Ureter (tissue), 1 donor: ENCODE data around the gene TSPAN1. TPM values are rescaled to one million over a fixed set of nuclear protein-coding genes. Genes with fewer than 3 reads are reported as not detected.

ENCODE experiments used
- DNase-seq: peaks from one replicate; pipeline ENCODE4 v3.0.0-alpha.2; 2020; ENCODE audit warnings: low spot score
- total RNA-seq: library from RNA; stranded (reverse); gene quantifications from one replicate; pipeline ENCODE4 v1.2.4, GENCODE V29; 2023
- donor health status: DM: yes; HTN: yes; CAD: no.

The TSPAN1 gene
- total RNA-seq, 1 donor from 2014 or later: 144 TPM

- DNase-seq: no peak
Observed at GRCh38 chr1:46187106-46187869, 12.4 kb downstream of the TSPAN1 start.

- DNase-seq: no peak
Observed at GRCh38 chr1:46188295-46189030, 13.6 kb downstream of the TSPAN1 start.

- DNase-seq: no peak
Observed at GRCh38 chr1:46190539-46190938, 15.7 kb downstream of the TSPAN1 start.

GRCh38 chr1:46191033-46191701 lies 16.3 kb downstream of the TSPAN1 start:
- DNase-seq: no peak

DNA sequence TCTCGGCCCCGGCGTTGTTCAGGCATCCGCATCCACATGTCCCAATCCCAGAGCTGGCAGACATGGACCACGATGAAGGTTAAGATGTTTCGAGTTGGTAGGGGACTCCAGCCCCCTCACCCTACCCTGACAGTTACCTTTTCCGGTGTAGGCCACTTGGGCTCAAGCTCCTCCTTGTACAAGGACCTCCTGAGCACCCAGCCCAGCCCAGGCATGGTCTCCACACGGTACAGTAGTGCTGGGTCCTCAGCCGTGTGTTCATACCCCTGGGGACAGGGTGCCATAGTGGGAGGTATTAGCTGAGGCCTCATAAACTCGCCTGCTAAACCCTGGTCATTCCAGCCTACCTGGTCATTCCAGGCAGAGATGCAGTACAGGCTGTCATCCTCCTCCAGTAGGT lies 17.3 kb downstream of the TSPAN1 start:
- DNase-seq: no peak

GRCh38 chr1:46193285-46193684 lies 18.4 kb downstream of the TSPAN1 start:
- no peak for DNase-seq

DNA sequence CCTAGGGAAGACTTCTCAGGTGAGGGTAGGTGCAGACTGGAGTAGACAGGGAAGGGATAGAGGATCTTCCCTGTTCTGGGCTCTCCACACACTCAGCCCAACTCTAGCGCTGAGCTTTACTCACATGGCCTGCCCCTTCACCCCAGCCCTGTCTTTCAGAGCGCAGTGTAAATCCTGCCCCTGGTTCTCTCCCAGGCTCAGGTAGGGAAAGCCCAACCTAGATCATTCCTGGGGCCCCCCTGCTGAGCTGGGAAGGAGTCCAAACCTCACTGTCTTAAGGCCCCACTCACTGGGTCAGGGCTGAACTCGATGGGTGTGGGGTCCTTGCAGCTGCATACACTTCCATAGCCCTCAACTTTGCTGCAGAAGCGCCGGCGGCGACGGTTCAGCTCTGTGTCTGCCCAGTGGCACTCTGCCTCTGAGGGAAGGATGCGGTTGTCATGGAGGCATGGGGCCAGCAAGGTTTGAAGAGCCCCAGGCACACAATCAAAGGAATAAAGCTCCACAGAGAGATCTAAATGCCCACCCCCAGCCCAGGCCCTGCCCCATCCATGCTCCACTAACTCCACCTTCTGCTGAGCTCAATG lies 19.2 kb downstream of the TSPAN1 start:
- no peak for DNase-seq

DNA sequence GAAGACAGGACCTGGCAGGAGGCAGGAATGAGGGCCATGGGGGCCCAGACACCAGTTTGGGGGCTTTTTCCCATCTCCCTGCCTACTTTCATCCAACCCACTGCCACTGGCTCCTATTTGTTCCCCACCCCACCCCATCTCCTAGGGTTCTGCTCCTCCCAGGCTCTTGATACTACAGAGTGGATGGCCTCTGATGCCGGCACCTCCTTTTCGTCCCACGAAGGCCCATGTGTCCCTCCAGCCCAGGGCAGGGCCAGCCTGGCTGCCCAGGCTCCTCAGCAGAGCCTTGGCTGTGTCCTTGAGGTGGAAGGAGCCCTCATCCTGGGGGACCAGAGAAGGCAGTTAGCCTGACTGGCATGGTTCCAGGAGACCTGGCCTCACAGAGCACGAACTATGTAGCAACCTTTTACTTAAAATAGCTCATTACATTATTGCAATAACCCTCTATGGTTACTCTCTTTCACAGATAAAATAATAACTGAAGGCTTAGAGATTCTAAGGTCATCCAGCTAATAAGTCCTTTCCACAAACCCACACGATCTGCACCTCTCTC lies 19.8 kb downstream of the TSPAN1 start:
- no peak for DNase-seq

- DNase-seq: no peak
Observed at GRCh38 chr1:46196609-46197008, 21.7 kb downstream of the TSPAN1 start.

DNA sequence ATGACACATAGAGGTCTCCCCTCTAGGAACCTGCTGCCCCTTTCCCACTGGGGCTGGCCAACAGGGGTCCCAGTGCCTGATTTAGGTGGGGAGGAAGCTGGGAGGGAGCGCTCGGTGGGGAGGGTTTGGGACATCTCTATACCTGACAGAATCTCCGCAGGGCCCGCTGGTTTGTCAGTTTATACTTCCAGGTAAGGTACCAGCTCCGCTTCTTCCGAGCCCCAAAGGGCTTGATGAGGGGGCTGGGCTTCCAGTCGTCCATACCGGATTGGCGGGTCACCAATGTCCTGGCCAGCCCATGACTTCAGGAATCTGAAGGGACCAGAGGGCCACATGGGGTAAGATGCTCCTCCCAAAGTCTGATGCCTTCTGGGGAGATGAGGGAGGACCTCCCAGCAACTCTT lies 22.7 kb downstream of the TSPAN1 start:
- no peak for DNase-seq

DNA sequence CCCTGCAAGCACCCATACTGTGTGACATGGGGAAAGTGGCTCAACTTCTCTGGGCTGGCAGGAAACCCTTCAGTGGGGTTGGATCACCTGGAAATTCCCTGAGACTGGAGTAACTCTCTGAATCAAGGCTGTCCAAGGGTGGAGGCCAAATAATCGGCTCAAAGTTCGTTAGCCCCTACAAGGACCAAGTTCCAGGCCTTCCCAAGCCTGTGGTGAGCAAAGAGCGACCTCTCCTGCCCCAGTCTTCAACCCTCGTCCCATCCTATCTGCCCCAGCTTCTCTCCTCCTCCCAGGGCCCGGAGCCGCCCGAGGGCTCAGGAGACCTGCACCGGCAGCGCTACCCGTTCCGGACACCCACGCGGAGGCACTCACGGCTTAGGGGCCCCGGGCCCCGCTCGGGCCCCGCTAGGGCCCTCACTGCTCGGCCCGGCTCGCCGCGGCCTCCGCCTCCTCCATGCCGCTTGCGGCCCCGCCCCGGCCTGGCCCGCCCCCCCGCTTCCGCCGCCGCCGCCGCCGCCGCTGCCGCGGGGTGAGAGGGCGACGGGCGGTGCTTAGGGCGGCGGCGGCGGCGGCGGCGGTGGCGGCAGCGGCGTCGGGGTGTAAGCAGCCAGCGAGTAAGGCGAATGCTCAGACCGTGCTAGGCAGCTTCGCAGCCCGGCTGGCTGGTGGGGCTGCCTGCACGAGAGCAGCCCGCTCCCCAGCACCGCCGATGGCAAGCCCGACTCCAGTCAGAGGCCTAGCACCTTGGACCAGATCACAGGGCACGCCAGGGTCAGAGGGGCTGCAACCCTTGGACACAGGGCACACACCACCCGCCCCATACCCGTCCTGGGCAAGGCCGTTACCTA lies 23.3 kb downstream of the TSPAN1 start, which contains the start of gene POMGNT1:
POMGNT1 (minus strand) TSS at position 471 of the 848 bp plus-strand sequence. CDS start 613 bp downstream, outside the sequence.
- DNase-seq: no peak

DNA sequence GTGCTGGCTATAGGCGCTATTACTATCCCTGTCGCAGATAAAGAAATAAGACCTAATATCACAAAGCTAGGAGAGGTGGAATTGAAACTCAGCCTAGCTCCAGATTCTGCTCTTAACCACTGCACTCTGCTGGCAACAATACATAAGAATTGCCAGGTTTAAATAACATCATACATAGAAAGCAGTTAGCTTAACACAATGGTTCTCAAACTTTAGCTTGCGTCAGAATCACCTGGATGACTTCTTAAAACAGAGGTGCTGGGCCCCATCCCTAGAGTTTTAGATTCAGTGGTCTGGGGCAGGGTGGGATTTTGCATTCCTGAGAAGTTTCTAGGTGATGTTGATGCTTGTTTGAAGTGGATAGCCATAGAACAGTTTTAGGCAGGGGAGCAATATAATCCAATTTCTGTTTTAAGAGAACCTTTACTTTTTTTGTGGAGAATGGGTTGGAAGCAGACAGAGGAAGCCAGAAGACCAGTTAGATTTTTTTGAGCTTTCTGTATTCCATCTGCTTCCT lies 24.4 kb downstream of the TSPAN1 start:
- DNase-seq: no peak

DNA sequence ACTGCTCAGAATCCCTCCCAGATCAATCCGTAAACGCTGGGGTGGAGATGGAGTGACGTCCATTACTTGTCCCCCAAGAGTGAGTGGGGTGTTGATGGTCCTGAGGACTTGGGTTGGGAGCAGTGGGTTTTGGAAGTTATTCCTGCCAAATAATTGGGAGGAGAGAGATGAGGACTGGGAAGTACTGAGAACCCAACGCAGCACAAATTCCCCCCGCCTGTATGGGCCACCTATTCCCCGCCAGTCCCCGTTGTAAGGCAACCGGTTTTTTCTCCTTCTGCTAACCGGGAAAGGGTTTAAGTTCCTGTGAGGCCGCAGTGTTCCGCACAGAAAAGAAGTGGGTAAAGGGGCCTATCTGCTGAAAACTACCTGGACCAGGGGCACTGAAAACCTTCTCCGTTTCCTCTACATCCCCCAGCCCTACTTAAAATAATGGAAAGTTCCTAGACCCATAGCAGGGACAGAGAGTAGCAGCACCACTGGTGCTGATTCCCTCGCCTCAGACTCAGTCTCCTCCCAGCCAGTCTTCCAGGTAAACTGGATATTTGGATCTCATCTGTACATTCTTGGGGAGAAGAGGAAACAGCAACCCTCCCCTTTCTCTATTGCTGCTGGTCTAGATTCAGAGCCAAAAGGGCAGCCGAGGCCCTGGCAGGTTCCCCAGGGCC lies 29.0 kb downstream of the TSPAN1 start:
- no peak for DNase-seq

DNA sequence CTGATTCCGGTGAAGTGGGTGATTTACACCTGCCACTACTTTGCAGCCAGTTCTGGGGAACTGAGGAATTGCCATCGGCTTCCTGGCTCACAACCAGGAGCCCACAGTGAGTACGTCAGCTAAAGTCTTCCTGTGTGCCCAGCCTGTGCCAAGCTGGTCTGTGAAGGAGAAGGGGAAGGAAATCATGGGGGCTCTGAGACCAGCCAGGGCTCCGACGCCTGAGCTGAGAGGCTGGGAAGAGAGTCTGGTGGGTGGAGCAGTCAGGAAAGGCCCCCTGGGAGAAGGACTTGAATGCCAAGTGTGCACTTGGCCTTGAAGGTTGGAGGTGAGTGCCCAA lies 29.5 kb downstream of the TSPAN1 start:
- DNase-seq: no peak

- DNase-seq: no peak
Observed at GRCh38 chr1:46205141-46205540, 30.3 kb downstream of the TSPAN1 start.

DNA sequence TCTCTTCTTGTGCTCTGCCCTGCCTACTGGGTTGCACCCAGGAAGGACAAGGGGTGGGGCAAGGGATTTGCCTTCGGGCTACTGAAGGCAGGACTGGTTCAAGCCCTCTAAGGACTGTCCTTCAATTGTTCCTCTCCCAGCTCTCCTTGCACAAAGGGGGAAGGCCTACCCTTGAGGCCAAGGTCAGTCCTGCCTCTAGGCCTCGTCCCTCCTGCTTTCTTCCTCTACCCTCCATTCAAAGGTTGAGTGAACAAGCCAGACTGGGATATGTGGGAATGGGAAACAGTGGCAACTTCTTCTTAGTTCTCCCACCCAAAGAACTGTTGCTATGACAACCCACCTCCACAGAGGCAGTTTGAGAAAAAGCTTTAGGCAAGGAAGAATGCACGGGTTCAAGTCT lies 30.9 kb downstream of the TSPAN1 start:
- DNase-seq: no peak

DNA sequence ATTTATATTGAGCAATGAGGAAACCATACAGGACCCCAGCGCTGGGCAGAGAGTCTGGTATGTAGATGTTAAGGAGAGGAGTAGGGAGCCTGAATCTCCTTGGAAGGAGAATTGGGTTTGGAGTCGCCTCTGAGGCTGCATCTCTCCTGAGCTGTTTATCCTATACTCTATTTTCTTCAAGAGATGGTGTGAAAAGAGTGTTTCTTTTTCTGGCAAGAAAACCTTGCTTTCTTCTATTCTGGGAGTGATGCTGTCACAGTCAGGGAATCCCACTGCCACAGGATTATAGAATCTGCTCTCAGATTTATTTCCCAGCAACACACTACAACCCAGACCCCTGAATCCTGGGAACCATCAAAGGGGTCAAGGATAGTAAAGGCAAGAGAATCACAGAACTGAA lies 31.5 kb downstream of the TSPAN1 start:
- no peak for DNase-seq

DNA sequence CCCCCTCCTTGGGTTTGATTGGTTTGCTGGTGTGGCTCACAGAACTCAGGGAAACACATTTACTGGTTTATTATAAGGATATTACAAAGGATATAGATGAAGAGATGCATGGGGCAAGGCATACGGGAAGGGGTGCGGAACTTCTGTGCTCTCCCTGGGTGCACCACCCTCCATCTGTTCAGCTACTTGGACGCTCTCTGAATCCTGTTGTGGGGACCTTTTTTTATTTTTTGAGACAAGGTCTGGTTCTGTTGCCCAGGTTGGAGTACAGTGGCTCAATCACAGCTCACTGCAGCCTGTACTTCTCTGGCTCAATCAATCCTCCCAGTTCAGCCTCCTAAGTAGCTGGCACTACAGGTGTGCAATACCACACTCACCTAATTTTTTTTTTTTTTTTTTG lies 35.7 kb downstream of the TSPAN1 start:
- DNase-seq: no peak

GRCh38 chr1:46211051-46211450 lies 36.2 kb downstream of the TSPAN1 start:
- no peak for DNase-seq

DNA sequence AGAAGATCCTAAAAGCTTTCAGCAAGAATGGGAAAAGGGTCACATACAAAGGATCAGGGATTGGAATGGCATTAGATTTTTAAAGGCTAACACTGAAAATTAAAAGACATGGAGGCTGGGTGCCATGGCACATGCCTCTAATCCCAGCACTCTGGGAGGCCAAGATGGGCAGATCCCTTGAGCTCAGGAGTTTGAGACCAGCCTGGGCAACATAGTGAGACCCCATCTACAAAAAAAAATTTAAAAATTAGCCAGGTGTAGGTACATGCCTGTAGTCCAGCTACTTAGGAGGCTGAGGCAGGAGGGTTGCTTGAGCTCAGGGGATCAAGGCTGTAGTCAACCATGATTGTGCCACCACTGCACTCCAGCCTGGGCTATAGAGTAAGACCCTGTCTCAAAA lies 40.6 kb downstream of the TSPAN1 start:
- DNase-seq: no peak
